Measurements from ENCODE around the gene FAM13A.
A peak's percentile ranks its signal among the peaks of the same experiment; 100 is the strongest.

The FAM13A gene

GRCh38 chr4:88719381-88719780 is 337.6 kb downstream of the FAM13A start:
- DNase-seq (ENCODE audit: low read depth): no peak
- TF ChIP-seq, protein P1, sequence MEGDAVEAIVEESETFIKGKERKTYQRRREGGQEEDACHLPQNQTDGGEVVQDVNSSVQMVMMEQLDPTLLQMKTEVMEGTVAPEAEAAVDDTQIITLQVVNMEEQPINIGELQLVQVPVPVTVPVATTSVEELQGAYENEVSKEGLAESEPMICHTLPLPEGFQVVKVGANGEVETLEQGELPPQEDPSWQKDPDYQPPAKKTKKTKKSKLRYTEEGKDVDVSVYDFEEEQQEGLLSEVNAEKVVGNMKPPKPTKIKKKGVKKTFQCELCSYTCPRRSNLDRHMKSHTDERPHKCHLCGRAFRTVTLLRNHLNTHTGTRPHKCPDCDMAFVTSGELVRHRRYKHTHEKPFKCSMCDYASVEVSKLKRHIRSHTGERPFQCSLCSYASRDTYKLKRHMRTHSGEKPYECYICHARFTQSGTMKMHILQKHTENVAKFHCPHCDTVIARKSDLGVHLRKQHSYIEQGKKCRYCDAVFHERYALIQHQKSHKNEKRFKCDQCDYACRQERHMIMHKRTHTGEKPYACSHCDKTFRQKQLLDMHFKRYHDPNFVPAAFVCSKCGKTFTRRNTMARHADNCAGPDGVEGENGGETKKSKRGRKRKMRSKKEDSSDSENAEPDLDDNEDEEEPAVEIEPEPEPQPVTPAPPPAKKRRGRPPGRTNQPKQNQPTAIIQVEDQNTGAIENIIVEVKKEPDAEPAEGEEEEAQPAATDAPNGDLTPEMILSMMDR (IDR thresholded peaks at IDR 0.05; ENCODE audit: low read length, missing control alignments): no peak

GRCh38 chr4:88718098-88718497 is 338.9 kb downstream of the FAM13A start:
- no peak overlapping the region for H3K4me3 ChIP-seq (replicated peaks; ENCODE audit: low read depth, low read length)
- TF ChIP-seq, protein P1 (IDR thresholded peaks at IDR 0.05; ENCODE audit: low read length, missing control alignments): no peak
- no peak for DNase-seq (ENCODE audit: low read depth)

More at GRCh38 chr4:88719381-88719780, 337.6 kb downstream of the FAM13A start:
- H3K4me3 ChIP-seq (replicated peaks; ENCODE audit: low read depth, low read length): no peak overlapping the region

- no peak overlapping the region for H3K4me3 ChIP-seq (replicated peaks; ENCODE audit: low read depth, low read length)
- DNase-seq (ENCODE audit: low read depth): no peak
- TF ChIP-seq, protein P1 (IDR thresholded peaks at IDR 0.05; ENCODE audit: low read length, missing control alignments): no peak
Measured at GRCh38 chr4:88713782-88714181, 343.2 kb downstream of the FAM13A start.

GRCh38 chr4:88709989-88710388 is 347.0 kb downstream of the FAM13A start:
- TF ChIP-seq, protein P1 (IDR thresholded peaks at IDR 0.05; ENCODE audit: low read length, missing control alignments): no peak
- H3K4me3 ChIP-seq (replicated peaks; ENCODE audit: low read depth, low read length): no peak overlapping the region
- no peak for DNase-seq (ENCODE audit: low read depth)

DNA sequence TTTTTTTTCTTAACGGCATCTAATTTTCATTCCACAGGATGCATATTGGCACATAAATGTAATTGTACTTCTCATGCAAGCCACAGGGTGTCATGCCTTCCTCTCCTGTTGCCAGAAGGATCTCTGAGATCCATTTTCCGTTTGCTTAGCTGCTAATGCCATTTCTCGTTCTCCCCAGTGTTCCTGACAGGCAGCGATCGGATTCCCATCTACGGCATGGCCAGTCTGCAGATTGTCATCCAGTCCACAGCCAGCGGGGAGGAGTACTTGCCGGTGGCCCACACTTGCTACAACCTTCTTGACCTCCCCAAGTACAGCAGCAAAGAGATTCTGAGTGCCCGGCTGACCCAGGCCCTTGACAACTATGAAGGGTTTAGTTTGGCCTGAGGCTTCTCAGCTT is 350.4 kb downstream of the FAM13A start:
- TF ChIP-seq, protein P1 (IDR thresholded peaks at IDR 0.05; ENCODE audit: low read length, missing control alignments): peak; percentile 70
- no peak overlapping the region for H3K4me3 ChIP-seq (replicated peaks; ENCODE audit: low read depth, low read length)
- peak; percentile 80 for DNase-seq (ENCODE audit: low read depth)

DNA sequence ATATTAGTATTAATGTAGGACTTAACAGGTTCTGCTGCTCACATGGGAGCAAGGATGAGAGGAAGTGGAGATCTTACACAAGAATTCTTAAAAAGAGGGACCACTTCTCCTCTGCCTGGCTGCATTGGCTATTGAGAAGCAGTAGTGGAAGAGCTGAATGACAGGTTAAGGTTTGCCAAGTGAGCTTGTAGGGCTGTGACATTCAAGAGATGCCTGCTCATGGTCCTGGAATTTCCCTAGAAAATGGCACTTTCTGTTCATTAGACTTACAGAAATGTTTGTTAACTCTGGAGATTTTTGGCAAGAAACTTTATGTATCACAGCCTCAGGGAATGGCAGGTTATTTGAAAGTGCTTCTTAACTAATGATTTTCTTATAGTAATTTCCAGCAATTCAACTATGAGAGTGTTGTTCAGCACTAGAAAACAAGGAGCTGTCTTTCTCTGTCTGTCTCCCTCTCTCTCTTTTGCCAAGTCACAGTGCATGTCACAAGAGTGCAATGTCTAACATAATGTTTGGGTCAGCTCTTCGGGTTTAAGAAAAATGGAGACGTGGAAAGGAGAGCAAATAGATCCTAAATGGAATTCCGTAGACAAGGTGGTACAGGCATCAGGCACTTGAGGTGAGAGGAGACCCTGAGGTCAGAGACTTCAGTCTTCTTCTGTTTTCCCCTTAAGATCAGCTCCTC is 351.0 kb downstream of the FAM13A start:
- TF ChIP-seq, protein P1 (IDR thresholded peaks at IDR 0.05; ENCODE audit: low read length, missing control alignments): no peak
- DNase-seq (ENCODE audit: low read depth): peak; percentile 44

DNA sequence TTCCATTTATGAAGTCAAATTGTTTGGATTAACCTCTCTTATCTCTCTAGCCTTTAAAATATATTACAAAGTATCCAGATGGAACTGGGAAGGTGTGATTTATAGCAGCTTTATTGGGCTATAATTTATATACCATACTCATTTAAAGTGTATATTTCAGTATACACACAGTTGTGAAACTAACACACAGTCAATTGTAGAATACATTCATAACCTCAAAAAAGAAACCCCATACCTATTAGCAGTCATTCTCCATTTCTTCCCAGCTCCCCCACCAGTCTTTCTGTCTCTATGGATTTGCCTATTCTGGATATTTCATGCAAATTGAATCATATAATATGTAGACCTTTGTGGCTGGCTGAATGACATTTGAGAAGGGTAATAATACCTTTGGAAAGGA is 351.8 kb downstream of the FAM13A start:
- TF ChIP-seq, protein P1 (IDR thresholded peaks at IDR 0.05; ENCODE audit: low read length, missing control alignments): no peak
- DNase-seq (ENCODE audit: low read depth): no peak

More for the DNA sequence above, 351.0 kb downstream of the FAM13A start:
- no peak overlapping the region for H3K4me3 ChIP-seq (replicated peaks; ENCODE audit: low read depth, low read length)

More for the DNA sequence above, 351.8 kb downstream of the FAM13A start:
- no peak overlapping the region for H3K4me3 ChIP-seq (replicated peaks; ENCODE audit: low read depth, low read length)

All from fibroblast of pulmonary artery (primary cell).